ENCODE data around the gene GPD1L.

GPD1L gene

GRCh38 chr3:32140943-32141342 is 34.5 kb downstream of the GPD1L start:
- DNase-seq: no peak

- DNase-seq: peak; percentile 85
Observed at GRCh38 chr3:32143849-32144757, 37.7 kb downstream of the GPD1L start.

- no peak for DNase-seq
Observed at GRCh38 chr3:32146746-32147211, 40.4 kb downstream of the GPD1L start.

GRCh38 chr3:32147509-32147908 is 41.1 kb downstream of the GPD1L start:
- no peak for DNase-seq

- DNase-seq: no peak
Observed at GRCh38 chr3:32147933-32148332, 41.5 kb downstream of the GPD1L start.

- DNase-seq: no peak
Observed at GRCh38 chr3:32148351-32148750, 41.9 kb downstream of the GPD1L start.

GRCh38 chr3:32153414-32154204 is 47.2 kb downstream of the GPD1L start:
- no peak for DNase-seq

GRCh38 chr3:32154205-32154579 is 47.8 kb downstream of the GPD1L start:
- DNase-seq: peak; percentile 2

GRCh38 chr3:32155117-32155516 is 48.7 kb downstream of the GPD1L start:
- DNase-seq: no peak

GRCh38 chr3:32157600-32158264 is 51.3 kb downstream of the GPD1L start:
- DNase-seq: no peak

- no peak for DNase-seq
Observed at GRCh38 chr3:32160706-32161214, 54.3 kb downstream of the GPD1L start.

- DNase-seq: no peak
Observed at GRCh38 chr3:32165442-32165841, 59.0 kb downstream of the GPD1L start.

GRCh38 chr3:32166654-32167053 is 60.2 kb downstream of the GPD1L start:
- DNase-seq: no peak

GRCh38 chr3:32172420-32172819 is 66.0 kb downstream of the GPD1L start:
- DNase-seq: no peak

GRCh38 chr3:32175607-32176197 is 69.3 kb downstream of the GPD1L start:
- peak; percentile 80 for DNase-seq

GRCh38 chr3:32176989-32177701 is 70.7 kb downstream of the GPD1L start:
- peak; percentile 72 for DNase-seq

GRCh38 chr3:32177702-32178198 is 71.3 kb downstream of the GPD1L start:
- DNase-seq: peak; percentile 84

GRCh38 chr3:32180141-32180784 is 73.8 kb downstream of the GPD1L start:
- DNase-seq: no peak

- no peak for DNase-seq
Observed at GRCh38 chr3:32181365-32181764, 74.9 kb downstream of the GPD1L start.

GRCh38 chr3:32181796-32182195 is 75.4 kb downstream of the GPD1L start:
- DNase-seq: no peak

- DNase-seq: no peak
Observed at GRCh38 chr3:32184187-32184730, 77.8 kb downstream of the GPD1L start.
